GM12801 (cell line): ENCODE results near the gene SRSF10.

Experiments
- CTCF ChIP-seq: IDR thresholded peaks from one replicate; pipeline ENCODE4 v1.5.1; 2011; ENCODE audit warnings: control low read depth; ENCODE audit not compliant: insufficient read length; ENCODE audit errors: extremely low read depth

The SRSF10 gene

GRCh38 chr1:23930270-23930669, 49.9 kb downstream of the SRSF10 start:
- no peak for TF ChIP-seq CTCF

GRCh38 chr1:23928789-23929188, 51.3 kb downstream of the SRSF10 start:
- TF ChIP-seq CTCF: no peak

GRCh38 chr1:23927097-23927496, 53.0 kb downstream of the SRSF10 start:
- no peak for TF ChIP-seq CTCF

DNA sequence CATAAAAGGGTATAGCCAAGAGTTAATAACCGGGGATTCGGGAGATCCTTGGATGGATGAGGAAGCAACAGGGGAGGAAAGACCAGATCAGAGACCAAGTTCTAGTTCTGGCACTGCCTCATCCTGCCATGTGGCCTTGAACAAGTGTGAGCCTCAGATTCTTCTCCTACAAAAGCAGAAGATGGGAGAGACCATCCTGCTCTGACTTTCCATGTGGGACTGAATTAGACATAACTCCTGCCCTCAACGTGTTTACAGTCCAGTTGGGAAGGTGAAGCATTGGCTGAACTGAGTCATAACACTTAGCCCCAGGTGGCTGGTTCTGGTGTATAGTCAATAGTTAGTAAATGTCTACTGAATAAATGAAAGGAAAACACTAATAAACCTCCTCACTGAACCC, 54.8 kb downstream of the SRSF10 start:
- TF ChIP-seq CTCF: no peak

DNA sequence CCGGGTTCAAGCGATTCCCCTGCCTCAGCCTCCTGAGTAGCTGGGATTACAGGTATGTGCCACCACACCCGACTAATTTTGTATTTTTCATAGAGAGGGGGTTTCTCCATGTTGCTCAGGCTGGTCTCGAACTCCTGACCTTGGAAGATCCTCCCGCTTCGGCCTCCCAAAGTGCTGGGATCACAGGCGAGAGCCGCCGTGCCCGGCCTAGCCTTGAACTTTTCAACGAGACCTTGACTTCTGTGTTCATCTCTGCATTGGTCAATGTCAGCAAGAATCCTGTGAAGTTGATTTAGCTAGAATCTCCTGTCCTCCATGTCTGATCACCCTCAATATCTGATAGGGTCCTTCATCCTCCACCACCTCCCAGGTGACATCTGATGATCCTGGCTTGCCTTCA, 55.5 kb downstream of the SRSF10 start:
- TF ChIP-seq CTCF: no peak

DNA sequence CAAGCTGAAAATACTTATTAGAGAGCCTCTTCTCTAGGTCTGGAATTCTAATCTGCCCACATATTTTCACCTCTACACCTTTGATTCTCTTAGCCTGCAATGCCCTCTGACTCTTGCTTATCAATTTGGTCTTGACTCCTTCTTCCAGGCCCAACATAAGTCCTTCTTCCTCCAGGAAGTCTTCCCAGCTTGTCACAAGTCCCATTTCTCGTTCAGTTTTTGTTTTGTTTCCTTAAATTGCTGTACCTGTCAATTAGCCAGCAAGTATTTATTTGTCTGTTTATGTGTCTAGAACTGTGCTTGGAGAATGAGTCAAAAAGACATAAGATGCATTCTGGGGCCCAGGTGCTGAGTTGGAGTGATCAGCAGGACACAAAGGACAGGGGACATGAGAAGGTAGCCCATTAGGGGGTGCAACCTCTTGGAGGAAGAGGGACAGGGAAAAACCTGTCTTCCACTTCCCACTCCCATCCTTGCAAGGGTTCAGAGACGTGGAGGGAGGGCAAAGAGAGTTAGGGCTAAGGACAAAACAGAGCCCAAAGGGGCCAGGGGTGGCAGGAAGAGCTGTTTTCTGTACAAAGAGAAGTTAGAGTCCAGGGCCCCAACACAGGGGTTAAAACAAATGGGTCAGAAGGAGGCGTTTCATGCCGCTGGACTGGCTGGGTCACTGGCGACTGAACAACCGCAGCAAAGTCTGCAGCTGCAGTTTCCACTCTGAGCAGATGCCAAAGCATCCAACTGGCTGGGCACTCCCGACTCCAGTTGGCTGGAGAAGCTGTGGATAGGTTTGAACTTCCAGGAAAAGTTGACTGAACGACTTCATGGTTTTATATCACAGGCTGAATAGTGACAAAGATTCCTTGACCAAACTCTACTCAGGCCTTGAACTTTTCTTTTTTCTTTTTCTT, 56.3 kb downstream of the SRSF10 start:
- no peak for TF ChIP-seq CTCF

GRCh38 chr1:23922321-23922943, 57.7 kb downstream of the SRSF10 start:
- TF ChIP-seq CTCF: no peak
